ENCODE data around the gene SYNPO.

SYNPO gene

GRCh38 chr5:150601491-150602345, 38.7 kb upstream of the SYNPO start:
- no peak overlapping the region for H3K27ac ChIP-seq (ENCODE audit: low read depth, low read length)
- no peaks in the 10 kb centered on the region for H3F3A ChIP-seq (ENCODE audit: control insufficient read depth, insufficient read depth)
- no peak overlapping the region for H3K4me3 ChIP-seq (ENCODE audit: low read length)
- H3K9me2 ChIP-seq (replicated peaks; ENCODE audit: control insufficient read depth, low read length) = no peaks in the 10 kb centered on the region
- peaks cover 6% of the 10 kb centered on the region; the same call in 1 of the 2 replicates for H3K27me3 ChIP-seq (ENCODE audit: control insufficient read depth, low read length)
- TF ChIP-seq, protein P1, sequence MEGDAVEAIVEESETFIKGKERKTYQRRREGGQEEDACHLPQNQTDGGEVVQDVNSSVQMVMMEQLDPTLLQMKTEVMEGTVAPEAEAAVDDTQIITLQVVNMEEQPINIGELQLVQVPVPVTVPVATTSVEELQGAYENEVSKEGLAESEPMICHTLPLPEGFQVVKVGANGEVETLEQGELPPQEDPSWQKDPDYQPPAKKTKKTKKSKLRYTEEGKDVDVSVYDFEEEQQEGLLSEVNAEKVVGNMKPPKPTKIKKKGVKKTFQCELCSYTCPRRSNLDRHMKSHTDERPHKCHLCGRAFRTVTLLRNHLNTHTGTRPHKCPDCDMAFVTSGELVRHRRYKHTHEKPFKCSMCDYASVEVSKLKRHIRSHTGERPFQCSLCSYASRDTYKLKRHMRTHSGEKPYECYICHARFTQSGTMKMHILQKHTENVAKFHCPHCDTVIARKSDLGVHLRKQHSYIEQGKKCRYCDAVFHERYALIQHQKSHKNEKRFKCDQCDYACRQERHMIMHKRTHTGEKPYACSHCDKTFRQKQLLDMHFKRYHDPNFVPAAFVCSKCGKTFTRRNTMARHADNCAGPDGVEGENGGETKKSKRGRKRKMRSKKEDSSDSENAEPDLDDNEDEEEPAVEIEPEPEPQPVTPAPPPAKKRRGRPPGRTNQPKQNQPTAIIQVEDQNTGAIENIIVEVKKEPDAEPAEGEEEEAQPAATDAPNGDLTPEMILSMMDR (IDR thresholded peaks at IDR 0.05; ENCODE audit: low read depth, low read length, poor library complexity, severe bottlenecking) = no peak
- TF ChIP-seq EZH2phosphoT487 (IDR thresholded peaks at IDR 0.05; ENCODE audit: borderline replicate concordance, low read length) = no peak
- H3K9me3 ChIP-seq (ENCODE audit: control insufficient read depth, insufficient read depth, low read length) = no peaks in the 10 kb centered on the region
- H4K20me1 ChIP-seq (ENCODE audit: control insufficient read depth, insufficient read depth, low read depth, low read length) = no peaks in the 10 kb centered on the region
- H3K4me2 ChIP-seq (ENCODE audit: low read length) = no peak overlapping the region
- no peaks in the 10 kb centered on the region for H3K36me3 ChIP-seq (ENCODE audit: control insufficient read depth, low read length)
- H3K4me1 ChIP-seq (ENCODE audit: control insufficient read depth, low read length) = peaks cover 4% of the 10 kb centered on the region
- H3K79me2 ChIP-seq (ENCODE audit: control insufficient read depth, low read length) = no peaks in the 10 kb centered on the region

GRCh38 chr5:150603052-150603451, 37.4 kb upstream of the SYNPO start:
- Histone ChIP-seq H3K27me3 (ENCODE audit: control insufficient read depth, low read length) (peaks cover 6% of the 10 kb centered on the region; the same call in 1 of the 2 replicates), H3K79me2 (ENCODE audit: control insufficient read depth, low read length) (no peaks in the 10 kb centered on the region), H3K9me2 (replicated peaks; ENCODE audit: control insufficient read depth, low read length) (no peaks in the 10 kb centered on the region), H3K9me3 (ENCODE audit: control insufficient read depth, insufficient read depth, low read length) (no peaks in the 10 kb centered on the region), H4K20me1 (ENCODE audit: control insufficient read depth, insufficient read depth, low read depth, low read length) (no peaks in the 10 kb centered on the region), H3K36me3 (ENCODE audit: control insufficient read depth, low read length) (no peaks in the 10 kb centered on the region), H3K4me2 (ENCODE audit: low read length) (no peak overlapping the region), H3K4me1 (ENCODE audit: control insufficient read depth, low read length) (no peaks in the 10 kb centered on the region), H3K27ac (ENCODE audit: low read depth, low read length) (no peak overlapping the region), H3K4me3 (ENCODE audit: low read length) (no peak overlapping the region), H3F3A (ENCODE audit: control insufficient read depth, insufficient read depth) (no peaks in the 10 kb centered on the region)
- TF ChIP-seq, protein P1 (IDR thresholded peaks at IDR 0.05; ENCODE audit: low read depth, low read length, poor library complexity, severe bottlenecking) = no peak
- no peak for TF ChIP-seq EZH2phosphoT487 (IDR thresholded peaks at IDR 0.05; ENCODE audit: borderline replicate concordance, low read length)

DNA sequence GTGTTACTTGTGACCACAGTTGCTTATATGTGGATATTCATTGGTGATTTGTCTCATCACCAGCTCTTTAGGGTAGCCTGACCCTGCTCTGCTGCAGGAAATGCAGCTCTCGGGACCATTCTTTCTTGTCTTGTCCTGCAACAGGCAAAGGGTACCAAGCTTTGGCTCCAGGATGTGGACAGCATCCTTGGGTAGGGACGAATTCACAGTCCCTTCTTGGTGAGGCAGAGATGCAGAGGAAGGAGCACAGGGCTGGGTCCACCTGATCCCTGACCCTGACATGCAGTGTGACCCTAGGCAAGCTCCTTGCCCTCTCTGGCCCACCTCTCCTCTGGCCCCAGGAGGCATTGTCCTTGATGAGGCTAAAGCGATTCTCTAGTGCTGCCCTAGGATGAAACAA, 37.0 kb upstream of the SYNPO start:
- Histone ChIP-seq H3K4me2 (ENCODE audit: low read length) (no peak overlapping the region), H3K36me3 (ENCODE audit: control insufficient read depth, low read length) (no peaks in the 10 kb centered on the region), H3K9me3 (ENCODE audit: control insufficient read depth, insufficient read depth, low read length) (no peaks in the 10 kb centered on the region), H3K4me1 (ENCODE audit: control insufficient read depth, low read length) (no peaks in the 10 kb centered on the region), H3K9me2 (replicated peaks; ENCODE audit: control insufficient read depth, low read length) (no peaks in the 10 kb centered on the region), H3K79me2 (ENCODE audit: control insufficient read depth, low read length) (no peaks in the 10 kb centered on the region), H4K20me1 (ENCODE audit: control insufficient read depth, insufficient read depth, low read depth, low read length) (no peaks in the 10 kb centered on the region), H3F3A (ENCODE audit: control insufficient read depth, insufficient read depth) (no peaks in the 10 kb centered on the region), H3K27ac (ENCODE audit: low read depth, low read length) (no peak overlapping the region), H3K27me3 (ENCODE audit: control insufficient read depth, low read length) (peaks cover 6% of the 10 kb centered on the region; the same call in 1 of the 2 replicates), H3K4me3 (ENCODE audit: low read length) (no peak overlapping the region)
- TF ChIP-seq, protein P1 (IDR thresholded peaks at IDR 0.05; ENCODE audit: low read depth, low read length, poor library complexity, severe bottlenecking) = no peak
- TF ChIP-seq EZH2phosphoT487 (IDR thresholded peaks at IDR 0.05; ENCODE audit: borderline replicate concordance, low read length) = no peak

Data from DOHH2 (cell line).